PC-9 (cell line): ENCODE data around the gene SYTL2. TPM values are rescaled to one million over a fixed set of nuclear protein-coding genes. Genes with fewer than 3 reads are reported as not detected.
"Not testable (repeated sequence)": the region's sequence is repeated elsewhere in the genome, so short reads cannot be mapped to it uniquely, and the experiment has no call there.

Source experiments
- BruUV-seq: library from RNA; stranded (reverse); fragments of 400-500 nt; replicated peaks from 2 replicates; lab custom pipeline; 2021; lab: Mats Ljungman, UMichigan
- CTCF ChIA-PET: fragments of 300-600 bp; sonication (Branson Sonifier 250); formaldehyde crosslinking; loops from one replicate; lab custom pipeline; 2022; ENCODE audit warnings: antibody characterized with exemption; lab: Charles Lee
- POLR2A ChIA-PET: fragments of 300-600 bp; sonication (Branson Sonifier 250); formaldehyde crosslinking; loops from one replicate; lab custom pipeline; 2022; ENCODE audit warnings: antibody characterized with exemption; ENCODE audit not compliant: unreplicated experiment; lab: Charles Lee
- DNase-seq, 2 experiments: peaks; one replicate each; pipeline versions ENCODE4 v3.0.0 to v3.0.0-alpha.2; 2015 to 2022; ENCODE audit warnings: mixed read lengths in 1 of 2
- H2AFZ ChIP-seq: fragments of 200-600 bp; sonication (generic); 2 replicates; pipeline ENCODE4 v1.8.1; 2017; ENCODE audit warnings: antibody characterized with exemption
- H3F3A ChIP-seq: fragments of 200-600 bp; sonication (generic); 2 replicates; pipeline ENCODE4 v1.8.1; 2017; ENCODE audit warnings: antibody characterized with exemption, mild to moderate bottlenecking, low read depth; ENCODE audit not compliant: insufficient read depth
- H3K27ac ChIP-seq: fragments of 200-600 bp; sonication (generic); 2 replicates; pipeline ENCODE4 v1.6.1; 2016; ENCODE audit warnings: mixed run types
- H3K27me3 ChIP-seq: fragments of 200-600 bp; sonication (generic); 2 replicates; pipeline ENCODE4 v1.6.1; 2016; ENCODE audit warnings: low read depth, mixed run types; ENCODE audit not compliant: insufficient read depth
- H3K36me3 ChIP-seq: fragments of 200-600 bp; sonication (generic); 2 replicates; pipeline ENCODE4 v1.6.1; 2016; ENCODE audit warnings: low read depth, mixed run types
- H3K4me1 ChIP-seq: fragments of 200-600 bp; sonication (generic); replicated peaks from 2 replicates; pipeline ENCODE4 v1.6.1; 2016; ENCODE audit warnings: mixed run types; ENCODE audit not compliant: insufficient read depth
- H3K4me2 ChIP-seq: fragments of 200-600 bp; sonication (generic); 2 replicates; pipeline ENCODE4 v1.6.1; 2017; ENCODE audit warnings: mixed run types
- H3K4me3 ChIP-seq: fragments of 200-600 bp; sonication (generic); 2 replicates; pipeline ENCODE4 v1.6.1; 2016; ENCODE audit warnings: mixed run types
- H3K79me2 ChIP-seq: fragments of 200-600 bp; sonication (generic); 2 replicates; pipeline ENCODE4 v1.6.1; 2017; ENCODE audit warnings: low read depth, mixed run types
- H3K9me2 ChIP-seq: fragments of 200-600 bp; sonication (generic); 2 replicates; pipeline ENCODE4 v1.8.1; 2017; ENCODE audit warnings: mild to moderate bottlenecking; ENCODE audit not compliant: insufficient read depth
- H3K9me3 ChIP-seq: fragments of 200-600 bp; sonication (generic); 2 replicates; pipeline ENCODE4 v1.8.1; 2016; ENCODE audit warnings: low read depth; ENCODE audit not compliant: insufficient read depth
- H4K20me1 ChIP-seq: fragments of 200-600 bp; sonication (generic); 2 replicates; pipeline ENCODE4 v1.8.1; 2017; ENCODE audit not compliant: insufficient read depth
- EZH2 ChIP-seq: fragments of 200-600 bp; sonication (generic); IDR thresholded peaks from 2 replicates; pipeline ENCODE4 v1.8.0; 2017; ENCODE audit warnings: antibody characterized with exemption, low read depth
- intact Hi-C: fragments of 100-400 bp; cut with micrococcal nuclease; formaldehyde crosslinking; loops from one replicate; pipeline ENCODE4 v1.10.0; 2022; ENCODE audit not compliant: unreplicated experiment
- total RNA-seq: library from RNA; stranded (reverse); gene quantifications from 2 replicates; pipeline ENCODE4 v1.2.3, GENCODE V29; 2021
- TF ChIP-seq, protein P1 (sequence below): fragments of 200-600 bp; sonication (generic); conservative IDR thresholded peaks from 2 replicates; pipeline ENCODE4 v1.6.1; 2017; ENCODE audit warnings: mixed run types, antibody characterized with exemption, mild to moderate bottlenecking, moderate library complexity

The SYTL2 gene
- total RNA-seq, 1 experiment from 2014 or later = 13.3 TPM

GRCh38 chr11:85787168-85787567 is 23.8 kb downstream of the SYTL2 start:
- no peak for TF ChIP-seq EZH2
- TF ChIP-seq, protein P1, sequence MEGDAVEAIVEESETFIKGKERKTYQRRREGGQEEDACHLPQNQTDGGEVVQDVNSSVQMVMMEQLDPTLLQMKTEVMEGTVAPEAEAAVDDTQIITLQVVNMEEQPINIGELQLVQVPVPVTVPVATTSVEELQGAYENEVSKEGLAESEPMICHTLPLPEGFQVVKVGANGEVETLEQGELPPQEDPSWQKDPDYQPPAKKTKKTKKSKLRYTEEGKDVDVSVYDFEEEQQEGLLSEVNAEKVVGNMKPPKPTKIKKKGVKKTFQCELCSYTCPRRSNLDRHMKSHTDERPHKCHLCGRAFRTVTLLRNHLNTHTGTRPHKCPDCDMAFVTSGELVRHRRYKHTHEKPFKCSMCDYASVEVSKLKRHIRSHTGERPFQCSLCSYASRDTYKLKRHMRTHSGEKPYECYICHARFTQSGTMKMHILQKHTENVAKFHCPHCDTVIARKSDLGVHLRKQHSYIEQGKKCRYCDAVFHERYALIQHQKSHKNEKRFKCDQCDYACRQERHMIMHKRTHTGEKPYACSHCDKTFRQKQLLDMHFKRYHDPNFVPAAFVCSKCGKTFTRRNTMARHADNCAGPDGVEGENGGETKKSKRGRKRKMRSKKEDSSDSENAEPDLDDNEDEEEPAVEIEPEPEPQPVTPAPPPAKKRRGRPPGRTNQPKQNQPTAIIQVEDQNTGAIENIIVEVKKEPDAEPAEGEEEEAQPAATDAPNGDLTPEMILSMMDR = no peak
- CTCF ChIA-PET = no interaction called here
- H3K27ac ChIP-seq = peak overlapping the region; percentile 83
- no peaks in the 10 kb centered on the region for H3K79me2 ChIP-seq
- H3K4me1 ChIP-seq = peaks cover 55% of the 10 kb centered on the region
- no peak overlapping the region for H2AFZ ChIP-seq
- no TSS peak for BruUV-seq
- no peak for DNase-seq
- H3K9me2 ChIP-seq = no peaks in the 10 kb centered on the region; the same call in 1 of the 2 replicates
- H3K36me3 ChIP-seq = no peaks in the 10 kb centered on the region
- no peaks in the 10 kb centered on the region for H4K20me1 ChIP-seq
- H3K4me3 ChIP-seq = 0 out of 2 replicates have a peak overlapping the region, but pooled peaks have one; percentile 15
- H3K9me3 ChIP-seq = peaks cover 8% of the 10 kb centered on the region
- peak overlapping the region; percentile 60 for H3K4me2 ChIP-seq
- intact Hi-C loops = no loop called here
- POLR2A ChIA-PET = interaction anchor here (0.6 to 0.7 kb wide), 2 partner anchors 159 to 329 kb away, joined by 3 to 6 read pairs; partner anchors contain the start of gene TMEM126B
- peaks cover 26% of the 10 kb centered on the region for H3F3A ChIP-seq
- no peaks in the 10 kb centered on the region for H3K27me3 ChIP-seq

GRCh38 chr11:85784480-85785265 is 26.3 kb downstream of the SYTL2 start:
- CTCF ChIA-PET = no interaction called here
- DNase-seq = no peak
- no peaks in the 10 kb centered on the region for H4K20me1 ChIP-seq
- POLR2A ChIA-PET = no interaction called here
- no TSS peak for BruUV-seq
- H3K9me2 ChIP-seq = no peaks in the 10 kb centered on the region
- intact Hi-C loops = no loop called here
- no peaks in the 10 kb centered on the region for H3K79me2 ChIP-seq
- TF ChIP-seq, protein P1 = no peak
- no peak for TF ChIP-seq EZH2
- H3K4me2 ChIP-seq = no peak overlapping the region
- no peaks in the 10 kb centered on the region for H3K27me3 ChIP-seq
- H3K4me3 ChIP-seq = no peak overlapping the region
- H3K4me1 ChIP-seq = peaks cover 56% of the 10 kb centered on the region
- no peak overlapping the region for H2AFZ ChIP-seq
- peaks cover 9% of the 10 kb centered on the region for H3K9me3 ChIP-seq
- no peaks in the 10 kb centered on the region for H3K36me3 ChIP-seq
- no peak overlapping the region for H3K27ac ChIP-seq
- peaks cover 38% of the 10 kb centered on the region for H3F3A ChIP-seq

- POLR2A ChIA-PET = no interaction called here
- Histone ChIP-seq H3K4me2 (no peak overlapping the region), H3K4me3 (no peak overlapping the region), H3K79me2 (no peaks in the 10 kb centered on the region), H3F3A (peaks cover 36% of the 10 kb centered on the region), H3K9me3 (peaks cover 9% of the 10 kb centered on the region), H3K36me3 (no peaks in the 10 kb centered on the region), H3K27me3 (no peaks in the 10 kb centered on the region), H2AFZ (no peak overlapping the region), H4K20me1 (no peaks in the 10 kb centered on the region), H3K4me1 (peaks cover 51% of the 10 kb centered on the region), H3K27ac (no peak overlapping the region), H3K9me2 (no peaks in the 10 kb centered on the region)
- DNase-seq = no peak
- intact Hi-C loops = no loop called here
- TF ChIP-seq EZH2 = no peak
- TF ChIP-seq, protein P1 = no peak
- CTCF ChIA-PET = no interaction called here
- no TSS peak for BruUV-seq
Observed at GRCh38 chr11:85783758-85784157, 27.2 kb downstream of the SYTL2 start.

DNA sequence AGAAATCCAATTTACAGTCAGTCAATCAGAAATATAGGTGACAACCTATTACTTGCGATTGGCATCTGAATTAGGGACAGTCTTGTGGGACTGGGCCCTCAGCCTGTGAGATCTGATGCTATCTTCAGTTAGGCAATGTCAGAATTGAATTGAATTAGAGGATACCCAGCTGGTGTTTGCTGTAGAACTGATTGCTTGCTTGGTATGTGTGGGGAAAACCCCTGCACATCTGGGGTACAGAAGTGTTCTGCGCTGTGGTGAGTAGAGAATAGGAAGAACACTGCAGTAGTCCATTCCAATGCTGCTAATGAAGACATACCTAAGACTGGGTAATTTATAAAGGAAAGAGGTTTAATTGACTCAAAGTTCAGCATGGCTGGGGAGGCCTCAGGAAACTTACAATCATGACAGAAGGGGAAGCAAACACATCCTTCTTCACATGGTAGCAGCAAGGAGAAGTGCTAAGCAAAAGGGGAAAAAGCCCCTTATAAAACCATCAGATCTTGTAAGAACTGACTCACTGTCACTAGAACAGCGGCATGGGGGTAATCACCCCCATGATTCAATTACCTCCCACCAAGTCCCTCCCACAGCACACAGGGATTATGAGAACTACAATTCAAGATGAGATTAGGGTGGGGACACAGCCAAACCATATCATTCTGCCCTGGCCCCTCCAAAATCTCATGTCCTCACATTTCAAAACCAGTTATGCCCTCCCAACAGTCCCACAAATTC is 30.0 kb downstream of the SYTL2 start:
- Histone ChIP-seq H3K4me1 (peaks cover 45% of the 10 kb centered on the region), H3F3A (peaks cover 34% of the 10 kb centered on the region)
- H4K20me1 ChIP-seq, H3K27me3 ChIP-seq, intact Hi-C loops, H2AFZ ChIP-seq, H3K4me2 ChIP-seq, H3K36me3 ChIP-seq, H3K9me2 ChIP-seq, BruUV-seq, CTCF ChIA-PET, POLR2A ChIA-PET, H3K27ac ChIP-seq, H3K9me3 ChIP-seq, H3K4me3 ChIP-seq, DNase-seq, H3K79me2 ChIP-seq: not testable (repeated sequence)
